ENCODE data around the gene PCNP.
"Not testable (repeated sequence)": the region's sequence is repeated elsewhere in the genome, so short reads cannot be mapped to it uniquely, and the experiment has no call there.

PCNP gene

DNA sequence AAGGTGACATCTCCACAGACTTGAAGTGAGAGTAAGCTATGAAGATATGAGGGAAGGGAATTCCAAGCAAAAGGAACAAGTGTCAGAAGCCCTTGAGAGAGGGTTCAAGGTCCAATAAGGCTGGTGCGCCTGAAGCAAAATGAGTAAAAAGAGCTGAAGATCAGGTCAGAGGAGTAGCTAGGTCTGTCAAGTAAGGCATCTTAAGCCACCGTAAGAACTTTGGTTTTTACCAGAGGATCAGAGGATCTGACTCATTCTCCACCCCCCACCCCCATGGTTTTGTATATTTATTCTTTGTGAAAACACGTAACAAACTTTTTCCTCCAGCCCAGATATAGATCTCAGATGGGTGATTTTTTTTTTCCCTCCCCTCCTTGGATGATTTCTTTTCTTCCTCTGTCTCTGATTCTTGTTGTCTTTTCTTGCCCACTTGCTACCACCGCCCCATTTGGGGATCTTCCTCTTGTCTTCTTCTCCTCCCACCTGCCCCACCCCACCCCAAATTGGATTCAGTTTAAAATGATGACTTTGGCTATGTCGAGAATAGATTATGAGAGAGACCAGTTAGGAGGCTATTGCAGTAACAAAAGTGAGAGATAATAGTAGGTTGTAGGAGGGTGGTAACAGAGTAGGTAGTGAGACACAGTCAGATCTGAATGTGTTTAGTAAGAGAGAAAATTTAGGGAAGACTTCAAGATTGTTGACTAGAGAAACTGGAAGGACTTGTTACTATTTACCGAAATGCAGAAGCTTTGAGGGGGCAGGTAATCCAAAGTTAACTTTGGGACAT lies 6.3 kb upstream of the PCNP start:
- peak in 1 of 2 donors; percentile 27 for DNase-seq

DNA sequence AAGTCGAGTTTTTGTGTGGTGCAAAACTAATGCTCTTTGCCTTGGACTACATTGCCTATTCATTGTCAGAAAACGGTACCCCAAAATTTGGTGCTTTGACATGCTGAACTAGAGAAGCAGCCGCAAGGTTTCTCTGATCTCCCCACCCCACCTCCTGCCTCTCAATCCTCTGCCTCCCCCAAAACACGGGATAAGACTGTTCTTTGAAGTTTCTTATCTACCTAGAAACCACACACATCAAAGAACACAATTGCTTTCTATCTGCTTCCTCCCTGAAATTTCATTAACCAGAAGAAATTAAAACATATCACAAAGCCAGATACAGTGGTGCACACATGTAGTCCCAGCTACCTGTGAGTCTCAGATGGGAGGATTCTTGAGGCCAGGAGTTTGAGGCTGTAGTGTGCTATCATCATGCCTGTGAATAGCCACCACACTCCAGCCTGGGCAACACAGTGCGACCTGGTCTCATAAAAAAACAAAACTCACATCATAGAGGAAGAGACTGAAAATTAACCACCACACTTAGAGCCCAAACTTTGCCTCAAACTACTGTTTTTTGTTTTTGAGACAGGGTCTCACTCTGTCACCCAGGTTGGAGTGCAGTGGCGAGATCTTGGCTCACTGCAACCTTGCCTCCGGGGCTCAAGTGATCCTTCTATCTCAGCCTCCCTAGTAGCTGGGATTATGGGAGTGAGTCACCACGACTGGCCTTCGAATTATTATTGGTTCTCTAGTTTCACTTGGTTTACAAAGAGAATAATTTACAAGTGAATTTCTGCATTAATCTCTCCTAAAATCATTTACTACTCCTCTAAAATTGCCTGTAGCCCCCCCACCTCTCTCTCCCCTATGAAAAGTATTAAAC lies 2.7 kb upstream of the PCNP start:
- no peak for DNase-seq

DNA sequence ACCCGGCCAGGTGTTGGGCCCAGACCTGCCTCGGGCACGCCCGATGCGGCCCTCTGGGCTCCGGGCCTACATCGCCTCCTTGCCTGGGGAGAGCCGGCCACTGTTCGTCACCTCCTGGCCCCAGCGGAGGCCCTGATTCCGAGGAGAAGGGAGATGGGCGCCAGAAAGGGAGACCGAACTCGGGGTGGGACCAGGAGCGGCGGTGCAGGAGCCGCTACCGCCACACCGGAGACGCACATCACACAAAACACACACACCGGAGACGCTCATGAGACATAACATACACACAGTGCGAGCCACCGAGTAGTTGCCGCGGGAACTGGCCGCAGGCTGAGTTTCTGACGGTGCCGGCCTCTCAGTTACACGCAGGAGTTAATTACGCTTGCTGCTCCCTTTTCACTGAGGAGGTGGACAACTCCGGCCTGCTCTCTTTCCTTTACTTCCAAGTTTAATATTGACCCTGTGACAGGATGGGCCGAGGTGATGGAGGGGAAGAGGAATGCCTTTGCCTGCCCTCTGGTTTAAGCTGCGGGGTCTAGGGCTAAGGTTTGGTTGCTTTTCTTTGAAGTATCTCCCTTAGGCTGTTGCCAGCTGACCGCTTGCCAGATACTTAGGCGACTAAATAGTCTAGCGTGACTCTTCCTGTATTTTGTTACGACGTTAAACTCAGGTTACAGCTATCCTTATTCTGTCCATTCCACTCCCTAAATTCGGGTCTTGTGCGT lies 570 bp downstream of the PCNP start:
- DNase-seq, result peak; percentile 39 to 41

GRCh38 chr3:101577286-101577685 lies 3.3 kb downstream of the PCNP start:
- DNase-seq, result no peak

DNA sequence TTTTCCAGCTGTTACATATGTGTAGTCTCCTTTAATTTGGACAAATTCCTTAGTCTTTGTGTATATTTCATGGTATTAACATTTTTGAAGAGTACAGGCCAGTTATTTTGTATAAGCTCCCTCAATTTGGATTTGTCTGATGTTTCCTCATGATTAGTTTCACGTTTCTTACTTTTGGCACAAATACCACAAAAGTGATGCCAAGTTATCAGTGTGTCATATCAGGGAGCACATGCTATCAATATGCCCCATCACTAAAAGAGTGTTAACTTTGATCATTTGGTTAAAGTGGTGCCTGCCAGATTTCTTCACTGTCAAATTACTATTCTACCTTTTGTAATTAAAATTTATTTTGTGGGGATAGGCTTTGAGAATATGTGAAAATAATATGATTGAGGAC lies 14.6 kb downstream of the PCNP start:
- no peak for DNase-seq

DNA sequence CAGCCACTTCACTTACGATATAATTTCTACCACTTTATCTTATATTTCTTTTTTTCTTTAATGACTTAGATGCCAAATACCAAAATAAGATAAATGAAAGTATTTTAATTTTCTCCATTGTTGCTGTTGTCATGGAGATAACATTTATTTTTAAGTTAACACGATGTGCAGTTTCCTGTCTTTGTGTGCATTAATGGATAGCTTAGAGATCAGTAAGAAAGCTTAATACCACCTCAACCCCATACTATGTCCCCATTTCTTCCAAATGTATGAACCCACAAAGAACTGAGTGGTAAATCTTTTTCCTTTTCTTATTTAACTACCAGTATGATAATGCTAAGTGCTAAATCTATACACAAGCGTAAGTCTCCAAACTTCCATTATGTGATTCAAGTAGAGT lies 17.1 kb downstream of the PCNP start:
- no peak for DNase-seq

GRCh38 chr3:101602731-101603130 lies 28.8 kb downstream of the PCNP start:
- no peak for DNase-seq

- DNase-seq, result no peak
Measured at GRCh38 chr3:101603184-101603583, 29.2 kb downstream of the PCNP start.

- not testable (repeated sequence) for DNase-seq
Measured at GRCh38 chr3:101605398-101605797, 31.4 kb downstream of the PCNP start.

DNA sequence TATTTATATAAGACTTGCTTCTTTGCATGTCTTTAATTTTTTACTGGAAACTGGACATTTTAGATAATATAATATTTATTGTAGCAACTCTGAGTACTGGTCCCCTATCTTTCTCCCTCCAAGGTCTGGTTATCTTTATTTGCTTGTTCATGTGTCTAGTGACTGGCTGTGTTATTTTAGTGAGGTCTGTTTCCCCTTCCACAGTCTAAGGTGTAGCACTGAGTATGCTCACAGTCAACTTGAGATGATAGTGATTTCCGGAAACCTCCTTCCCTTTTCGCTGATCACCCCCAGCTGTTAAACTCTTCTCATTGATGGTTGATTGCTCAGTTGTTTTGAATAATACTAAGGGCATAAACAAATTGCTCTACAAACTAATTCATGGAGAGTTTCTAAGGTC lies 37.0 kb downstream of the PCNP start:
- no peak for DNase-seq

GRCh38 chr3:101613014-101613413 lies 39.0 kb downstream of the PCNP start:
- not testable (repeated sequence) for DNase-seq

DNA sequence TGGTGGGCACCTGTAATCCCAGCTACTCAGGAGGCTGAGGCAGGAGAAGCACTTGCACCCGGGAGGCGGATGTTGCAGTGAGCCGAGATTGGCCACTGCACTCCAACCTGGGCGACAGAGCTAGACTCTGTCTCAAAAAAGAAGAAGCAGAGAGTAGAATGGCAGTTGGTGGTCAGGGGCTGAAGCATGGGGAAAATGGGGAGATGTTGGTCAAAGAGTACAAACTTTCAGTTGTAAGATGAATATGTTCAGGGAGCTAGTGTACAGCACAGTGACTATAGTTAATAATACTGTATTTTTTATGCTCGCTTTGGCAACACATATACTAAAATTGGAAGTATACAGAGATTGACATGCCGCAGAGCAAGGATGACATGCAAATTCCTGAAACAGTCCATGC lies 41.5 kb downstream of the PCNP start:
- DNase-seq, result no peak

DNA sequence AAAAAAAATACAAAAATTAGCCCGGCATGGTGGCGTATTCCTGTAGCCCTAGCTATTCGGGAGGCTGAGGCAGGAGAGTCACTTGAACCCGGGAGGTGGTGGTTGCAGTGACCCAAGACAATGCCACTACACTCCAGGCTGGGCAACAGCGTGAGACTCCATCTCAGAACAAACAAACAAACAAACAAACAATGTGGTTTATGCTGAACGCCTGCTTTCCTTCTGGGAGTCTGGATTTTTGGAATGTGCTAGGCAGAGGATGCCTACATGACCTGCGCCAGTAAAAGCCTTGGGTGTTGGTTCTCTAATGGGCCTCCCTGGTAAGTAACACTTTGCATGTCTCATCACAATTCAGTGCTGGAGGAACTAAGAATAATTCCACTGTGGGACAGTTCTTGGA lies 43.5 kb downstream of the PCNP start:
- no peak for DNase-seq

GRCh38 chr3:101618726-101619125 lies 44.7 kb downstream of the PCNP start:
- no peak for DNase-seq

DNA sequence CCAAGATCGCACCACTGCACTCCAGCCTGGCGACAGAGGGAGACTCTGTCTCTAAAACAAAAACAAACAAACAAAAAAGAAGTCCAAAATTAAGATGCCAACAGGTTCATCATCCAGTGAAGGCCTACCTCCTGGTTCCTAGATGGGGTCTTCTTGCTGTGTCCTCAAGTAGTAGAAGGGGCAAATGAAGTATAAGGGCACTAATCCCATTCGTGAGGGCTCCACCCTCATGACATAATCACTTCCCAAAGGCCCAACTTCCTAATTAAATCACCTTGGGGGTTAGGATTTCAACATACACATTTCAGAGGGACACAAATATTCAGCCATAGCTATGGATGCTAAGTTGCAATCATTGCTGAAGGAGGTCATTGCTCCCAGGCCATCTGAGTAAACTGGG lies 45.8 kb downstream of the PCNP start:
- no peak for DNase-seq

DNA sequence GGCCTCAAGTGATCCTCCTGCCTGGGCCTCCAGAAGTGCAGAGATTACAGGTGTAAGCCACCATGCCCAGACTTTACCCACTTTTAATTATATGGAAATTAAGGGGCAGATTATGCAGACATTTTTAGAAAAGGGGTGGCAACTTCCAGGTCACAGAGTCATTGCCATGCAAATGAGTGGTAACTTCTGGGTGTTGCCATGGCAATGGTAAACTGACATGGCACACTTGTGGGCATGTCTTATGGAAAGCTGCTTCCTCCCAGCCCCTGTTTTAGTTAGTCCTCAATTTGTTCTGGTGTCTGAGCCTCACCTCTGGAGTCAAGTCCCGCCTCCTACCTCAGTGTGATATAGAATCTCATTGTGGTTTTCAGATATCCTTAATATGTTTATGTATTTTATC lies 49.7 kb downstream of the PCNP start:
- DNase-seq, result no peak

DNA sequence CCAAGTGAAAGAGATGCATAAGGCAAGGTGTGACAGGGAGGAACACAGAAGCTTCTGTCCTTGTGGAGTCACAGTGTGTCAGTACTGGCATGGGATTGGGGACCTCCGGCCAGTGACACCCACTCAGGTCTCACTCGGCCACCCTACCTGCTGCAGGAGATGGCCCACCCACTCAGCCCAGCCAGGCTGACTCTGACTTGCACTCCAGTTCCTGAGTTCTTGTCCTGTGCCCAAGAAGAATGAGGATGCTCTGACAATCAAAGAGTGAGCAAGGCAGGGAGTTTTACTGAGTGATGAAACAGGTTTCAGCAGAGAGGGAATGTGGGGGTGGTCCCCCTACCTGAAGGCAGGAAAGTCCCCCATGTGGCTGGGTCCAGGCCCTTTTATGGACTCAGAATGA lies 50.9 kb downstream of the PCNP start:
- no peak for DNase-seq

GRCh38 chr3:101625879-101626278 lies 51.9 kb downstream of the PCNP start:
- no peak for DNase-seq

DNA sequence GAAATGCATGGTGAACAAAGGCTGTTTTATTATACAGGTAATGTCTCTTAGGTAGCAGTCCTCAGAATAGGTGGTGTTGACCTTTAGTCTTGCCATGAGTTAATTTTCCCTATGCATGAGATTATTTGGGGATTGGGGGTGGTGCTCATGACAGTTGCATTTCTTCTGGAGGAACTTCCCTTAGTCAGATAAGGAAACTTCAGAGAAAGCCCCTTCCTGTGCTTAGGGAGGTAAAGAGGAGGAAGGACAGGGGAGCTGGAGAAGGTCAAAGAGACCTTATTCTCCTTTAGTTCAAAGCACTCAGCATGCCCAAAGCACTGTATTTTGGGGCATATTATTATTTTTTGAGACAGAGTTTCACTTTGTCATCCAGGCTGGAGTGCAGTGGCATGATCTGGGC lies 55.2 kb downstream of the PCNP start:
- no peak for DNase-seq

- DNase-seq, result no peak
Measured at GRCh38 chr3:101631098-101631796, 57.3 kb downstream of the PCNP start.

GRCh38 chr3:101631959-101632358 lies 58.0 kb downstream of the PCNP start:
- DNase-seq, result not testable (repeated sequence)

GRCh38 chr3:101632586-101632985 lies 58.6 kb downstream of the PCNP start:
- no peak for DNase-seq

- no peak for DNase-seq
Measured at GRCh38 chr3:101633186-101633585, 59.2 kb downstream of the PCNP start.

Data from stimulated activated CD4-positive, alpha-beta T cell treated with anti-CD3 and anti-CD28 coated beads, Interleukin-2, amount 100 ng/mL, for 48 hours (primary cell).